K562 (cell line): Measurements from ENCODE around the gene KLRK1. TPM values are rescaled to one million over a fixed set of nuclear protein-coding genes. Genes with fewer than 3 reads are reported as not detected.

Experiments used
- ATAC-seq: fragments of 200-7000 bp; cut with Tn5 transposase; 3 replicates; pipeline ENCODE4 v1.9.1; 2020; ENCODE audit warnings: moderate library complexity
- BruUV-seq: library from RNA; stranded (reverse); fragments of 400-500 nt; replicated peaks from 2 replicates; lab custom pipeline; 2021; lab: Mats Ljungman, UMichigan
- CTCF ChIA-PET: fragments of 300-600 bp; formaldehyde crosslinking; extraction: SDS; loops from one replicate; lab custom pipeline; 2021; ENCODE audit warnings: low intra/inter-chr PET ratio; lab: Yijun Ruan, JAX
- POLR2A ChIA-PET: fragments of 300-600, 350-650 bp; sonication (Branson Sonifier 250); formaldehyde crosslinking; extraction: SDS; loops from one replicate; lab custom pipeline; 2021; ENCODE audit warnings: antibody characterized with exemption, inconsistent platforms; lab: Yijun Ruan, JAX
- DNase-seq, 4 experiments: peaks; one replicate each; pipeline versions ENCODE4 v3.0.0 to v3.0.0-alpha.2; 2011 to 2018; ENCODE audit warnings: low spot score in 3 of 4, mixed read lengths in 3 of 4; ENCODE audit errors: extremely low read depth in 1 of 4
- FAIRE-seq: peaks from 2 replicates; lab custom pipeline; 2011; peaks lifted over from hg19 to GRCh38; lab: Jason Lieb, UNC
- H2AFZ ChIP-seq: 2 replicates; pipeline ENCODE4 v1.6.0; 2011; ENCODE audit warnings: low read depth, low read length, control low read depth, inconsistent platforms
- H3K27ac ChIP-seq: fragments of 200-600 bp; 3 replicates; pipeline ENCODE4 v1.8.0; 2011; ENCODE audit warnings: low read depth, mild to moderate bottlenecking, control low read depth, inconsistent platforms, low read length, moderate library complexity, mixed read lengths; ENCODE audit errors: extremely low read depth
- H3K27me3 ChIP-seq, 2 experiments: fragments of 300-600 bp in 1 of 2; 2 replicates in 1 of 2; 3 replicates in 1 of 2; pipeline versions ENCODE4 v1.6.0 to v1.8.0; 2011; ENCODE audit warnings: inconsistent platforms in 2 of 2, low read length in 2 of 2, mild to moderate bottlenecking in 1 of 2, mixed read lengths in 1 of 2, moderate library complexity in 1 of 2; ENCODE audit not compliant: control insufficient read depth in 2 of 2, insufficient read depth in 2 of 2
- H3K36me3 ChIP-seq: fragments of 300-600 bp; 3 replicates; pipeline ENCODE4 v1.8.0; 2011; ENCODE audit warnings: mild to moderate bottlenecking, low read length, inconsistent platforms; ENCODE audit not compliant: control insufficient read depth, insufficient read depth
- H3K4me1 ChIP-seq, 2 experiments: fragments of 200-600 bp in 1 of 2; replicated peaks in 1 of 2; 2 replicates in 1 of 2; 3 replicates in 1 of 2; pipeline versions ENCODE4 v1.5.1 to v1.8.0; 2011; ENCODE audit warnings: inconsistent platforms in 2 of 2, low read length in 2 of 2, mild to moderate bottlenecking in 1 of 2, mixed read lengths in 1 of 2, moderate library complexity in 1 of 2; ENCODE audit not compliant: control insufficient read depth in 2 of 2, insufficient read depth in 2 of 2
- H3K4me2 ChIP-seq: 2 replicates; pipeline ENCODE4 v1.6.1; 2011; ENCODE audit warnings: low read length, control low read depth, inconsistent platforms, mixed read lengths; ENCODE audit not compliant: insufficient read depth
- H3K4me3 ChIP-seq: fragments of 200-600 bp; sonication (generic), shearing (Covaris generic); 2 replicates; pipeline ENCODE4 v1.5.1; 2016; ENCODE audit warnings: control low read depth, inconsistent platforms
- H3K79me2 ChIP-seq: fragments of 200-600 bp; 3 replicates; pipeline ENCODE4 v1.8.0; 2011; ENCODE audit warnings: low read length, inconsistent platforms; ENCODE audit not compliant: control insufficient read depth, insufficient read depth
- H3K9ac ChIP-seq, 2 experiments: 2 replicates each; pipeline versions ENCODE4 v1.6.0 to v1.6.1; 2011; ENCODE audit warnings: low read depth in 2 of 2, low read length in 2 of 2, control low read depth in 1 of 2, inconsistent platforms in 1 of 2, mild to moderate bottlenecking in 1 of 2, mixed read lengths in 1 of 2; ENCODE audit not compliant: insufficient read depth in 1 of 2
- H3K9me1 ChIP-seq: one replicate; pipeline ENCODE4 v1.6.0; 2011; ENCODE audit warnings: inconsistent platforms, mild to moderate bottlenecking, low read length, moderate library complexity; ENCODE audit not compliant: control insufficient read depth, insufficient read depth
- H3K9me3 ChIP-seq: replicated peaks from 2 replicates; pipeline ENCODE4 v1.5.1; 2011; ENCODE audit warnings: low read depth, low read length, inconsistent platforms; ENCODE audit not compliant: control insufficient read depth, insufficient read depth
- H4K20me1 ChIP-seq: replicated peaks from 2 replicates; pipeline ENCODE4 v1.6.1; 2011; ENCODE audit warnings: low read length, inconsistent platforms, mixed read lengths; ENCODE audit not compliant: control insufficient read depth, insufficient read depth
- CREM ChIP-seq: IDR thresholded peaks from 2 replicates; pipeline ENCODE4 v1.6.1; 2014; ENCODE audit warnings: antibody characterized with exemption, low read depth
- ELF1 ChIP-seq: fragments of 200-800 bp; sonication (Bioruptor generic); IDR thresholded peaks from 2 replicates; pipeline ENCODE4 v1.6.1; 2016; ENCODE audit warnings: missing genetic modification characterization, missing compliant biosample characterization
- MCM5 ChIP-seq: fragments of 450-650 bp; IDR thresholded peaks from 2 replicates; pipeline ENCODE4 v1.6.1; 2016; ENCODE audit warnings: low read depth
- RBM25 ChIP-seq: fragments of 200-400 bp; formaldehyde crosslinking; IDR thresholded peaks from 2 replicates; pipeline ENCODE4 v1.6.1; 2018; ENCODE audit warnings: low read length, low read depth, moderate library complexity; ENCODE audit not compliant: severe bottlenecking
- ZNF3 ChIP-seq: fragments of 250-450 bp; sonication (Bioruptor Pico); IDR thresholded peaks from 2 replicates; pipeline ENCODE4 v1.5.0; 2021; ENCODE audit warnings: mild to moderate bottlenecking, moderate library complexity
- in situ Hi-C: fragments of 300-500 bp; cut with MboI; formaldehyde crosslinking; loops from 4 replicates; pipeline ENCODE4 v1.15.0; 2018; ENCODE audit warnings: inconsistent platforms, mixed read lengths
- intact Hi-C: fragments of 100-400 bp; cut with micrococcal nuclease; formaldehyde crosslinking; loops from 2 replicates; pipeline ENCODE4 v1.14.2; 2022
- polyA plus RNA-seq, 8 experiments: library from polyadenylated mRNA; depleted of rRNA in 4 of 8; stranded (reverse) in 5 of 8; unstranded in 3 of 8; fragments of >200 nt; fragmentation: Nextera tagmentation in 2 of 8; fragmentation: Illumina TruSeq in 1 of 8; extraction: Ambion mirVana in 2 of 8; extraction: Trizol in 1 of 8; gene quantifications; 2 replicates each; pipeline versions ENCODE4 v1.2.1 to v1.2.3, GENCODE V29; 2011 to 2014; ENCODE audit warnings: inconsistent platforms in 1 of 8, missing spikeins in 1 of 8
- total RNA-seq, 7 experiments: library from RNA; depleted of rRNA in 6 of 7; stranded (reverse); fragments of >200 nt in 6 of 7; fragmentation: Illumina TruSeq in 2 of 7; extraction: Trizol in 2 of 7; gene quantifications; 2 replicates each; pipeline versions ENCODE4 v1.2.1 to v1.2.3, GENCODE V29; 2011 to 2021; ENCODE audit warnings: low replicate concordance in 1 of 7
- TF ChIP-seq, protein P1 (sequence below): fragments of 450-650 bp; IDR thresholded peaks from 2 replicates; pipeline ENCODE4 v1.7.0; 2016; ENCODE audit warnings: borderline replicate concordance
- TF ChIP-seq, protein P2 (sequence below): fragments of 450-650 bp; IDR thresholded peaks from 2 replicates; pipeline ENCODE4 v1.6.1; 2016; ENCODE audit warnings: low read depth

KLRK1 gene
- total and polyA plus RNA-seq, 9 of the 15 experiments (the other 6 are each of a cell fraction or from before 2014, with no cell fraction given), result 0.03 to 0.09 (median 0.06) TPM; not detected in 3

DNA sequence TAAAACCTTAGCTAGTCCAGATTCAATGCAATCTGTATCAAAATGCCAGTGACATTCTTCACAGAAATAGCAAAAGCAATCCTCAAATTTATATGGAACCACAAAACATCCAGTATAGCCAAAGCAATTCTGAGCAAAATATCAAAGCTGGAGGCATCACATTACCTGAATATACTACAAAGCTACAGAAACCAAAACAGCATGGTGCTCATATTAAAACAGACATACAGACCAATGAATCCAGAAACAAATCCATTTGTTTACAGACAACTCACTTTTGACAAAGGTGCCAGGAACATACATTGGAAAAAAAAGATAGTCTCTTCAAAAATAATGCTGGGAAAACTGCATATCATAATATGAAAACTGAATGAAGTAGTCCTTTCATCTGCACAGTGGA lies 15.0 kb upstream of the KLRK1 start:
- no peak overlapping the region for H3K27ac ChIP-seq
- no peaks in the 10 kb centered on the region for H3K36me3 ChIP-seq
- POLR2A ChIA-PET, result no interaction called here
- no peak for FAIRE-seq
- in situ Hi-C loops (loop anchor here (5.0 kb wide), 1 partner anchor 53 kb away; no protein-coding TSS in a partner anchor), intact Hi-C loops (no loop called here)
- BruUV-seq, result no TSS peak
- H4K20me1 ChIP-seq, result no peaks in the 10 kb centered on the region
- CTCF ChIA-PET, result no interaction called here
- ATAC-seq, result no peak
- no peak for TF ChIP-seq ZNF3 (CRISPR knock-in tag)
- TF ChIP-seq RBM25, result peak; percentile 54
- H3K79me2 ChIP-seq, result no peaks in the 10 kb centered on the region
- H3K9me3 ChIP-seq, result no peaks in the 10 kb centered on the region
- H3K4me1 ChIP-seq, result no peaks in the 10 kb centered on the region
- no peak for DNase-seq
- H3K4me3 ChIP-seq, result no peak overlapping the region
- H2AFZ ChIP-seq, result no peak overlapping the region
- H3K9me1 ChIP-seq, result no peaks in the 10 kb centered on the region
- no peak overlapping the region for H3K4me2 ChIP-seq
- no peak overlapping the region for H3K9ac ChIP-seq
- no peaks in the 10 kb centered on the region for H3K27me3 ChIP-seq

DNA sequence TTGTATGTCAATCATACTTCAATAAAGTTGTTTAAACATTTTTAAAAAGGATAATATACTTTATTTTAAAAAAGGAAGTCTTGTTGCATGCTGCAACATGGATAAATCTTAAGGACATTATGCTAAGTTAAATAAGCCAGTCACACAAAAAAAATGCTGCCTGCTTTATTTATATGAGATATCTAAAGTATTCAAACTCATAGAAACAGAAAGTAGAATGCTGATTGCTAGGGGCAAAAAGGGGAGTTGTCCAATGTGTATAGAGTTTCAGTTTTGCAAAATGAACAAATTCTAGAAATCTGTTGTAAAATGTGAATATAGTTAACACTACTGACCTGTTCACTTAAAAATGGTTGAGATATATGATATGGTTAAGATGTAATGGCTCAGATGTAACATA lies 11.0 kb upstream of the KLRK1 start:
- POLR2A ChIA-PET, result interaction anchor here (0.6 kb wide), 1 partner anchor 118 kb away, joined by 3 read pairs; no protein-coding TSS in a partner anchor
- BruUV-seq, result no TSS peak
- H3K27me3 ChIP-seq, result no peaks in the 10 kb centered on the region
- no peaks in the 10 kb centered on the region for H3K4me1 ChIP-seq
- H2AFZ ChIP-seq, result no peak overlapping the region
- TF ChIP-seq, protein P1, sequence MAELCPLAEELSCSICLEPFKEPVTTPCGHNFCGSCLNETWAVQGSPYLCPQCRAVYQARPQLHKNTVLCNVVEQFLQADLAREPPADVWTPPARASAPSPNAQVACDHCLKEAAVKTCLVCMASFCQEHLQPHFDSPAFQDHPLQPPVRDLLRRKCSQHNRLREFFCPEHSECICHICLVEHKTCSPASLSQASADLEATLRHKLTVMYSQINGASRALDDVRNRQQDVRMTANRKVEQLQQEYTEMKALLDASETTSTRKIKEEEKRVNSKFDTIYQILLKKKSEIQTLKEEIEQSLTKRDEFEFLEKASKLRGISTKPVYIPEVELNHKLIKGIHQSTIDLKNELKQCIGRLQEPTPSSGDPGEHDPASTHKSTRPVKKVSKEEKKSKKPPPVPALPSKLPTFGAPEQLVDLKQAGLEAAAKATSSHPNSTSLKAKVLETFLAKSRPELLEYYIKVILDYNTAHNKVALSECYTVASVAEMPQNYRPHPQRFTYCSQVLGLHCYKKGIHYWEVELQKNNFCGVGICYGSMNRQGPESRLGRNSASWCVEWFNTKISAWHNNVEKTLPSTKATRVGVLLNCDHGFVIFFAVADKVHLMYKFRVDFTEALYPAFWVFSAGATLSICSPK, result no peak
- TF ChIP-seq MCM5, result no peak
- TF ChIP-seq ELF1 (tag), result no peak
- TF ChIP-seq CREM, result no peak
- TF ChIP-seq, protein P2, sequence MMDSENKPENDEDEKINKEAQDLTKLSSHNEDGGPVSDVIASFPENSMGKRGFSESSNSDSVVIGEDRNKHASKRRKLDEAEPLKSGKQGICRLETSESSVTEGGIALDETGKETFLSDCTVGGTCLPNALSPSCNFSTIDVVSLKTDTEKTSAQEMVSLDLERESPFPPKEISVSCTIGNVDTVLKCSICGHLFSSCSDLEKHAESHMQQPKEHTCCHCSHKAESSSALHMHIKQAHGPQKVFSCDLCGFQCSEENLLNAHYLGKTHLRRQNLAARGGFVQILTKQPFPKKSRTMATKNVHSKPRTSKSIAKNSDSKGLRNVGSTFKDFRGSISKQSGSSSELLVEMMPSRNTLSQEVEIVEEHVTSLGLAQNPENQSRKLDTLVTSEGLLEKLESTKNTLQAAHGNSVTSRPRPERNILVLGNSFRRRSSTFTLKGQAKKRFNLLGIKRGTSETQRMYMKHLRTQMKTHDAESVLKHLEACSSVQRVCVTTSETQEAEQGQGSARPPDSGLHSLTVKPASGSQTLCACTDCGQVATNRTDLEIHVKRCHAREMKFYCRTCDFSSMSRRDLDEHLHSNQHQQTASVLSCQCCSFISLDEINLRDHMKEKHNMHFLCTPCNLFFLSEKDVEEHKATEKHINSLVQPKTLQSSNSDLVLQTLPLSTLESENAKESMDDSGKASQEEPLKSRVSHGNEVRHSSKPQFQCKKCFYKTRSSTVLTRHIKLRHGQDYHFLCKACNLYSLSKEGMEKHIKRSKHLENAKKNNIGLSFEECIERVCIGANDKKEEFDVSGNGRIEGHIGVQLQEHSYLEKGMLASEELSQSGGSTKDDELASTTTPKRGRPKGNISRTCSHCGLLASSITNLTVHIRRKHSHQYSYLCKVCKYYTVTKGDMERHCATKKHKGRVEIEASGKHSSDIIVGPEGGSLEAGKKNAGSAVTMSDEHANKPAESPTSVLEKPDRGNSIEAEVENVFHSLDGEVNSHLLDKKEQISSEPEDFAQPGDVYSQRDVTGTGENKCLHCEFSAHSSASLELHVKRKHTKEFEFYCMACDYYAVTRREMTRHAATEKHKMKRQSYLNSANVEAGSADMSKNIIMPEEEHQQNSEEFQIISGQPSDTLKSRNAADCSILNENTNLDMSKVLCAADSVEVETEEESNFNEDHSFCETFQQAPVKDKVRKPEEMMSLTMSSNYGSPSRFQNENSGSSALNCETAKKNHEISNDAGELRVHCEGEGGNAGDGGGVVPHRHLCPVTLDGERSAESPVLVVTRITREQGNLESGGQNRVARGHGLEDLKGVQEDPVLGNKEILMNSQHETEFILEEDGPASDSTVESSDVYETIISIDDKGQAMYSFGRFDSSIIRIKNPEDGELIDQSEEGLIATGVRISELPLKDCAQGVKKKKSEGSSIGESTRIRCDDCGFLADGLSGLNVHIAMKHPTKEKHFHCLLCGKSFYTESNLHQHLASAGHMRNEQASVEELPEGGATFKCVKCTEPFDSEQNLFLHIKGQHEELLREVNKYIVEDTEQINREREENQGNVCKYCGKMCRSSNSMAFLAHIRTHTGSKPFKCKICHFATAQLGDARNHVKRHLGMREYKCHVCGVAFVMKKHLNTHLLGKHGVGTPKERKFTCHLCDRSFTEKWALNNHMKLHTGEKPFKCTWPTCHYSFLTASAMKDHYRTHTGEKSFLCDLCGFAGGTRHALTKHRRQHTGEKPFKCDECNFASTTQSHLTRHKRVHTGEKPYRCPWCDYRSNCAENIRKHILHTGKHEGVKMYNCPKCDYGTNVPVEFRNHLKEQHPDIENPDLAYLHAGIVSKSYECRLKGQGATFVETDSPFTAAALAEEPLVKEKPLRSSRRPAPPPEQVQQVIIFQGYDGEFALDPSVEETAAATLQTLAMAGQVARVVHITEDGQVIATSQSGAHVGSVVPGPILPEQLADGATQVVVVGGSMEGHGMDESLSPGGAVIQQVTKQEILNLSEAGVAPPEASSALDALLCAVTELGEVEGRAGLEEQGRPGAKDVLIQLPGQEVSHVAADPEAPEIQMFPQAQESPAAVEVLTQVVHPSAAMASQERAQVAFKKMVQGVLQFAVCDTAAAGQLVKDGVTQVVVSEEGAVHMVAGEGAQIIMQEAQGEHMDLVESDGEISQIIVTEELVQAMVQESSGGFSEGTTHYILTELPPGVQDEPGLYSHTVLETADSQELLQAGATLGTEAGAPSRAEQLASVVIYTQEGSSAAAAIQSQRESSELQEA, result no peak
- H3K4me2 ChIP-seq, result no peak overlapping the region
- H3K9me3 ChIP-seq, result no peaks in the 10 kb centered on the region
- H3K36me3 ChIP-seq, result no peaks in the 10 kb centered on the region
- H4K20me1 ChIP-seq, result no peaks in the 10 kb centered on the region
- ATAC-seq (no peak), FAIRE-seq (no peak), DNase-seq (no peak)
- H3K9me1 ChIP-seq, result no peaks in the 10 kb centered on the region
- no peak overlapping the region for H3K4me3 ChIP-seq
- intact Hi-C loops, result no loop called here
- H3K79me2 ChIP-seq, result no peaks in the 10 kb centered on the region
- no peak overlapping the region for H3K9ac ChIP-seq
- in situ Hi-C loops, result no loop called here
- CTCF ChIA-PET, result no interaction called here
- H3K27ac ChIP-seq, result no peak overlapping the region
